Osteoblast (primary cell): ENCODE data around the gene CCDC85C. TPM values are rescaled to one million over a fixed set of nuclear protein-coding genes. Genes with fewer than 3 reads are reported as not detected.

ENCODE experiments used
- DNase-seq: peaks from one replicate; pipeline ENCODE4 v3.0.0; 2011; ENCODE audit warnings: low spot score, mixed read lengths; ENCODE audit not compliant: insufficient read length; ENCODE audit errors: missing footprints
- H2AFZ ChIP-seq: 2 replicates; pipeline ENCODE4 v1.6.0; 2011; ENCODE audit warnings: mild to moderate bottlenecking, low read length
- H3K27ac ChIP-seq: 2 replicates; pipeline ENCODE4 v1.5.1; 2011; ENCODE audit warnings: mild to moderate bottlenecking, low read depth, low read length, moderate library complexity
- H3K27me3 ChIP-seq: 2 replicates; pipeline ENCODE4 v1.6.0; 2012; ENCODE audit warnings: mild to moderate bottlenecking, control low read depth, inconsistent platforms, low read length, moderate library complexity; ENCODE audit not compliant: insufficient read depth
- H3K36me3 ChIP-seq: 2 replicates; pipeline ENCODE4 v1.5.1; 2011; ENCODE audit warnings: mild to moderate bottlenecking, low read length, control low read depth, moderate library complexity; ENCODE audit not compliant: insufficient read depth
- H3K4me1 ChIP-seq: 2 replicates; pipeline ENCODE4 v1.5.1; 2011; ENCODE audit warnings: mild to moderate bottlenecking, low read length, control low read depth, moderate library complexity; ENCODE audit not compliant: insufficient read depth
- H3K4me2 ChIP-seq: 2 replicates; pipeline ENCODE4 v1.6.0; 2011; ENCODE audit warnings: mild to moderate bottlenecking, low read length; ENCODE audit not compliant: insufficient read depth
- H3K4me3 ChIP-seq: fragments of 200-600 bp; sonication (generic); 3 replicates; pipeline ENCODE4 v1.5.1; 2012; ENCODE audit warnings: mild to moderate bottlenecking, low read length, inconsistent platforms; ENCODE audit not compliant: insufficient read depth
- H3K79me2 ChIP-seq: 2 replicates; pipeline ENCODE4 v1.6.0; 2012; ENCODE audit warnings: mild to moderate bottlenecking, low read length, control low read depth, inconsistent platforms; ENCODE audit not compliant: insufficient read depth
- H3K9me3 ChIP-seq: 2 replicates; pipeline ENCODE4 v1.5.1; 2011; ENCODE audit warnings: low read depth, low read length, control low read depth
- H4K20me1 ChIP-seq: 2 replicates; pipeline ENCODE4 v1.6.0; 2012; ENCODE audit warnings: mild to moderate bottlenecking, low read length, control low read depth; ENCODE audit not compliant: insufficient read depth
- CTCF ChIP-seq: IDR thresholded peaks from 2 replicates; pipeline ENCODE4 v1.5.1; 2011; ENCODE audit warnings: mild to moderate bottlenecking, low read depth, low read length, moderate library complexity; ENCODE audit errors: extremely low read depth
- total RNA-seq: library from RNA; depleted of rRNA; stranded (reverse); fragments of >200 nt; gene quantifications from 2 replicates; pipeline ENCODE4 v1.2.3, GENCODE V29; 2012

Gene CCDC85C
- total RNA-seq, 1 donor = 3.6 TPM

- H3K27me3 ChIP-seq = no peaks in the 10 kb centered on the region
- H3K27ac ChIP-seq = no peak overlapping the region
- TF ChIP-seq CTCF = no peak
- peaks cover 4% of the 10 kb centered on the region for H3K79me2 ChIP-seq
- no peak overlapping the region for H2AFZ ChIP-seq
- H3K36me3 ChIP-seq = no peaks in the 10 kb centered on the region
- H3K4me3 ChIP-seq = peak overlapping the region; percentile 10
- DNase-seq = no peak
- H3K4me2 ChIP-seq = peak overlapping the region; percentile 57
- peaks cover 61% of the 10 kb centered on the region for H4K20me1 ChIP-seq
- H3K4me1 ChIP-seq = peaks cover 3% of the 10 kb centered on the region
- H3K9me3 ChIP-seq = no peaks in the 10 kb centered on the region
Measured at GRCh38 chr14:99566009-99566389, 38.0 kb downstream of the CCDC85C start.

GRCh38 chr14:99565383-99565782, 38.6 kb downstream of the CCDC85C start:
- Histone ChIP-seq H3K79me2 (peaks cover 8% of the 10 kb centered on the region), H3K36me3 (no peaks in the 10 kb centered on the region), H3K27me3 (no peaks in the 10 kb centered on the region), H3K4me1 (peaks cover 3% of the 10 kb centered on the region), H3K4me2 (no peak overlapping the region), H3K9me3 (no peaks in the 10 kb centered on the region), H3K27ac (no peak overlapping the region), H4K20me1 (peaks cover 66% of the 10 kb centered on the region), H2AFZ (no peak overlapping the region), H3K4me3 (no peak overlapping the region)
- TF ChIP-seq CTCF = no peak
- DNase-seq = peak; percentile 77

DNA sequence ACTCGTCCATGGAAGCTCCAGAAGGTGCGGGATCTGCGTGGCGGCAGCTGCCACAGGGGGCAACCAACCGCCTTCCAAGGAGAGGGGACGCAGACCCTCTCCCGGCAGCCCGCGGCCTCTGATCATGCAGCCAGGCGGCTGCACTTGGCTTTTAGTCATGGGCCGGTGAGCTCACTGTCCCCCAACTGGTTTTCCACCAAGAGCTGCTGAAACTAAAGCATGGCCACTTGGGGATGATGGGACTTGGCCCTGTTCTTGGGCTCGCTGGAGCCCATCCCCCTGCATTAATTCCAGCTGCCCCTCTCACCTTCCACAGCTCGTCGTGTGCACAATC, 39.1 kb downstream of the CCDC85C start:
- H3K79me2 ChIP-seq = peaks cover 10% of the 10 kb centered on the region
- no peaks in the 10 kb centered on the region for H3K27me3 ChIP-seq
- no peak overlapping the region for H3K4me2 ChIP-seq
- TF ChIP-seq CTCF = no peak
- H3K36me3 ChIP-seq = no peaks in the 10 kb centered on the region
- peaks cover 6% of the 10 kb centered on the region for H3K4me1 ChIP-seq
- H3K4me3 ChIP-seq = no peak overlapping the region
- H3K27ac ChIP-seq = no peak overlapping the region
- H3K9me3 ChIP-seq = no peaks in the 10 kb centered on the region
- H4K20me1 ChIP-seq = peaks cover 67% of the 10 kb centered on the region
- peak; percentile 50 for DNase-seq
- H2AFZ ChIP-seq = no peak overlapping the region

DNA sequence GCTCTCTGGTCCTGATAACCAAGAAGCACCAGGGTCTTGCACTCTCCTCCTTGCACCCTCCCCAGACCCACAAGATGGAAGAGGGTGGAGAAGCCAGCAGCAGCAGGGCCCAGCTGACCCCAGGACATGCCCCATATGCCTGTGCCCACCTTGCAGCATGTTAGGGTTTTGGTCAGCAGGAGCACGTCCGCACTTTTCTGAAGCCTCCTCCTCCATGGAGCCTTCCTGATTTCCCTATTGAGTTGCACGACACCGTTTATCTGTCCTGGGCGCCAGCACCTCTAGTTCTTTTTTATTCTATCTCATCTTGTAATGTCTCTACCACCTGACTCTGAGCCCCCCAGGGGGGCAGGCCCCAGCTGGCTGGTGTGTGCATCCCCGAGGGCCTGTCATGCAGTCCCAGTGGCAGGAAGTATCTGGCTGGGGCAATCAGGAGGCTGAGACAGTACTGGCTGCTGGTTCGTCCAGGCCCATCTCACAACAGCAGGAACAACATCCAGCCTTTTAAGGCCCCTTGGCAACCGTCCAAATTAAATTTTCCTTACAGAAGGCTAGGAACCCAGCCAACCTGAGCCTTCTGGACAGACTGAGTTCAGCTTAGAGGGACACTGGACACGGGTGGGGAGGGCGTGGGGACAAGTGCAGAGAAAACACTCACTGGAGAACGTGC, 39.6 kb downstream of the CCDC85C start:
- no peak overlapping the region for H3K4me3 ChIP-seq
- H3K4me1 ChIP-seq = peaks cover 11% of the 10 kb centered on the region
- H3K36me3 ChIP-seq = no peaks in the 10 kb centered on the region
- no peaks in the 10 kb centered on the region for H3K9me3 ChIP-seq
- no peaks in the 10 kb centered on the region for H3K27me3 ChIP-seq
- no peak overlapping the region for H3K4me2 ChIP-seq
- no peak for TF ChIP-seq CTCF
- no peak overlapping the region for H3K27ac ChIP-seq
- H3K79me2 ChIP-seq = peaks cover 10% of the 10 kb centered on the region
- DNase-seq = peak; percentile 90
- H2AFZ ChIP-seq = no peak overlapping the region
- peaks cover 63% of the 10 kb centered on the region for H4K20me1 ChIP-seq
